Adipocyte (in vitro differentiated cells): Measurements from ENCODE around the gene TRIM29.
"Not testable (repeated sequence)": the region's sequence is repeated elsewhere in the genome, so short reads cannot be mapped to it uniquely, and the experiment has no call there.

Experiments
- DNase-seq: peaks from one replicate; pipeline ENCODE4 v3.0.0-alpha.2; 2015; ENCODE audit warnings: low read depth
- H3K27me3 ChIP-seq: replicated peaks from 2 replicates; pipeline ENCODE4 v1.7.0; 2013; ENCODE audit warnings: mild to moderate bottlenecking, low read length, moderate library complexity; ENCODE audit not compliant: control insufficient read depth, insufficient read depth
- H3K36me3 ChIP-seq: 2 replicates; pipeline ENCODE4 v1.7.0; 2013; ENCODE audit warnings: low read length, mild to moderate bottlenecking, moderate library complexity; ENCODE audit not compliant: control insufficient read depth, insufficient read depth, severe bottlenecking
- H3K4me1 ChIP-seq: 2 replicates; pipeline ENCODE4 v1.7.0; 2013; ENCODE audit warnings: mild to moderate bottlenecking, low read length, moderate library complexity; ENCODE audit not compliant: control insufficient read depth, insufficient read depth
- H3K4me3 ChIP-seq: 2 replicates; pipeline ENCODE4 v1.7.0; 2013; ENCODE audit warnings: mild to moderate bottlenecking, low read length, moderate library complexity
- H3K9ac ChIP-seq: 2 replicates; pipeline ENCODE4 v1.7.0; 2013; ENCODE audit warnings: mild to moderate bottlenecking, low read length, moderate library complexity
- H3K9me3 ChIP-seq: 2 replicates; pipeline ENCODE4 v1.7.0; 2013; ENCODE audit warnings: mild to moderate bottlenecking, low read length, moderate library complexity; ENCODE audit not compliant: control insufficient read depth

TRIM29 gene

DNA sequence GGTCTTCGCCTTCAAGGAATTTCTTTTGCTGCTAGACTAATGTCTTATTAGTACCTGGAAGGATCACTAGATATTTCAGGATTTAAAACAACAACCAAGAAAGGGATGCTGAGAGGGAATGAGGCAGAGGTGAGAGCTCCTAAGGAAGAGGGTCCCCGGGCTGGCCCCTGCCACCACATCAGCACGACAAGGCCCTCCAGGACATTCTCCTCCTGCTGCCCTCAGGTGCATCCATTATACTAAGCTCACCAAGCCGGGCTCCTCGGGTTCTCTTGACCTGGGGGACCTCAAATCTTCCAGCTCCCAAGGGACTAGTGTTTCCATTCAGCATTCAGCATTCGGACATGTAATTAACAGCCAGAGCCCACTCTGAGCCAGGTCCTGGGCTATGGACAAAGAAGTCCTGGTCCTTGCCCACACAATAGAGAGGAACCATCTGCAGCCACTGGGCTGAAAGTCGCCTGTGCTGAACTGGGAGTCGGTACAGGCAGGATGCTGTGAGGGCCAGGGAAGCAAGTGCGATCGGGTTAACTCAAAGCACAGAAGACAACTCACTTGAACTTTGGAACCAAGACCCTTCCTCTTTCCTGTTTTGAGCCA is 43.6 kb upstream of the TRIM29 start:
- Histone ChIP-seq H3K4me3 (no peak overlapping the region), H3K9me3 (no peaks in the 10 kb centered on the region), H3K4me1 (peaks cover 73% of the 10 kb centered on the region), H3K36me3 (no peaks in the 10 kb centered on the region), H3K27me3 (no peaks in the 10 kb centered on the region), H3K9ac (no peak overlapping the region)
- DNase-seq = no peak

DNA sequence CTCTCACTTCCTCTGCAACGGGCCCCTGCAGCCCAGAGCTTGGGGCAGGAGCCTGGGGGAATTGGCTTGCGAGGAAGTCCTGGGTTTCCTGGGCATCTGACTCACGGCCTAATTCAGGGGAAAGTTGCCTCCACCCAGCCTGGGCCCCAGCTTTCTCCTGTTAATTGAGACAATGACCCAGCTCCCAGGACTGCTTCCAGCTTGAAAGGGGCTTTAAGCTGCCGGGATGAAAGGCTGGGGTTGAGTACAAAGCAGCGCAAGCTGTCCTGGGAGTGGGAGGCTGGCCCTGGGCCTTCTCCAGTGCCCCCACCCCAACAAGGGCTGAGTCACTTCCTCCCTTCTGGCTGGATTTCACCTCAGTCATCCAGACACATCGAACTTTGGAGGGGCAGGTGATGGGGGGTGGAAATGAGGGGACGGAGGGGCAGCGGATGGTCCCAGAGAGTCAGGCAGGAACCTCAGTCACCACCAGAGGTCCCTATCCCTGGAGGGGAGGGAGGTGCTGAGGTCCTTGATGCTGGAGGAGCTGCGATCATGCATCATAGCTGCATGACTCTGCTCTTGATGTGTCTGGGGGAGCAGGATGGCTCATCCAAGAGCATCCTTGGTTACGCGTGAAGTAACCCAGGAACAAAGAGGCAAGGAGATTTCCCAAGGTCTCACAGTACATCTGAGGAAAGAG is 42.8 kb upstream of the TRIM29 start:
- no peaks in the 10 kb centered on the region for H3K27me3 ChIP-seq
- H3K9ac ChIP-seq = peak overlapping the region; percentile 48
- H3K4me3 ChIP-seq = no peak overlapping the region
- H3K9me3 ChIP-seq = no peaks in the 10 kb centered on the region
- DNase-seq = peak; percentile 59
- H3K4me1 ChIP-seq = peaks cover 65% of the 10 kb centered on the region
- H3K36me3 ChIP-seq = no peaks in the 10 kb centered on the region

DNA sequence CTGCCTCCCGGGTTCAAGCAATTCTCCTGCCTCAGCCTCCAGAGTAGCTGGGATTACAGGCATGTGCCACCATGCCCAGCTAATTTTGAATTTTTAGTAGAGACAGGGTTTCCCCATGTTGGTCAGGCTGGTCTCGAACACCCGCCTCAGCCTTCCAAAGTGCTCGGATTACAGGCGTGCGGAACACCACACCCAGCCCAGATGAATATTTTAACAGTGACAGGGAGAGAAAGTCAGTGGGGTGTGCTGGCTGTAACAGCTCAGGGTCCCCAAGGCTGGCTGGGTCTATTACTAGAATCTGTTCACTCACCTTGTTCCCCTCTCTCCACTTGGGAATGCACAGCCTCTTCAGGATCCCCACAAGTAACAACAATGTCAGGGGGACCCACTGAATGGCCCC is 42.1 kb upstream of the TRIM29 start:
- H3K4me3 ChIP-seq, H3K27me3 ChIP-seq, H3K36me3 ChIP-seq, H3K9me3 ChIP-seq: not testable (repeated sequence)
- peak; percentile 3 for DNase-seq
- H3K4me1 ChIP-seq = peaks cover 59% of the 10 kb centered on the region
- H3K9ac ChIP-seq = peak overlapping the region; percentile 48

DNA sequence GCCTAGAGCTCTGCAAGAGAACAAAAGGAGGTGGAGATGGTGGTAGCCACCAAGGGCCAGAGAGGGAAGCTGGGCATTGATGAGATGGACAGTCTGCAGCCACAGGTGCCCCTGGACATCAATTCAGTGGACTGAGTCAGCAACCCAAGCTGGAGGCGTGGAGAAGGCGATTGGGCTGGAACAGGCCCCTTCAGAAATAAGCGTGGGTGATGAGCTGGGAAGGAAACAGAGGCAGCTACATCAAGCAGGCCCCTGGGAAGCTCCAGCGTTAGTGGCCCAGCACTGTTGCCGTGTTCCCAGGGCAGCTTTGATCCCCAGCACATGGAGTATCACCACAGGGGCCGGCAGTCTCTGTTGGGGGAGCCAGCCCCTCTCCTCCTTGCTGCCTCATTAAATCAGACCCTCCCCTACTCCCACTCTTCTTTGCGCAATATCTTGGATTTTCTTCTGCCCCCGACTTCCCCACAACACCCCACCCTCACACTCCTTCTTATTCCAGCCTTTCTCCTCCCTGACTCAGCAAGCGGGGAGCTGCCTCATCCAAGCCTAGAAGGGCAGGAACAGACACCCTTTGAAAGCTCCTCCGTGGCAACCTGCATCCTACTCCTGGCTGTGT is 41.3 kb upstream of the TRIM29 start:
- peak overlapping the region; percentile 13 for H3K9ac ChIP-seq
- DNase-seq = no peak
- H3K27me3 ChIP-seq = no peaks in the 10 kb centered on the region
- no peaks in the 10 kb centered on the region for H3K9me3 ChIP-seq
- H3K4me1 ChIP-seq = peaks cover 50% of the 10 kb centered on the region
- H3K36me3 ChIP-seq = no peaks in the 10 kb centered on the region
- no peak overlapping the region for H3K4me3 ChIP-seq

DNA sequence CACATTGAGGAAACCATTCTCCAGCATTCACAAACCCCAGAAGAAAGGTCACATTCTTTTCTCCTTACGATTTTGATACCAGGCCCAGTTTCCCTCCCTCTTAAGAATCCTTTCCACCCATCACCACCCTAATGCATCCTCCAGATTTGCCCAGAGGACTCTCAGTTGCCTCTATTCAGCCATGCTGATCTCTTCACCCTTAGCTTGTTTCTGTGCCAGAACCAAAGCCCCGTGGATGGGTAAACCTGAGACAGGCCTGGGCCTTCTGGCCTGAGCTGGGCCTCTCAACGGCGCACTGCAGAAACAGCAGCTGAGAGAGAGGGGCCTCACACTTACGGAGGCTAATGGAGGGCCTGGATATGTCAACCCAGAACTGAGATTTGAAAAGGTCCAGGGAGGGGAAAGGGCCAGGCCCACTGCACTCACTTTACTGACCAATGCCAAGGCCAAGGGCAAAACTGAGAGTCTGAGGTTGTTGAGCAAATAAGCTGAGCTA is 40.7 kb upstream of the TRIM29 start:
- Histone ChIP-seq H3K27me3 (no peaks in the 10 kb centered on the region), H3K4me1 (peaks cover 45% of the 10 kb centered on the region), H3K36me3 (no peaks in the 10 kb centered on the region), H3K4me3 (no peak overlapping the region), H3K9ac (peak overlapping the region; percentile 13), H3K9me3 (no peaks in the 10 kb centered on the region)
- DNase-seq = peak; percentile 48

DNA sequence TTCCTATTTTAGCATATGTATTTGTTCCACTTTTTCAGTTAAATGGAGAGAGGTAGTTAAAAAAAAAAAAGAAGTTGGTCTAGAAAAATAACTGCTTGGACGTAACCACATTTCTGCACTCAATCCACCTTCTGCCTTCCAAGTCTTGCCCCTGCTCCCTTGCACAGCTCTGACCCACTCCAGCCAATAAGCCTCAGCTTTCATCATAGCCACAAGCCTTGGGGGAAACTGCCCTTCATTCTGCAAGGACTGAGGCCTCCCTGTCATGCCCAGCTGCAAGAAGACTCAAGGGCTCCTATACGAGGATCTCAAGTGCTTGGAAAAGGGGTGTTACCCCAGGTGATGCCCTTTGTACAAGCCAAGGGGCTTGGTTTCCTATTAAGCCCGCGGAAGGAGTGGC is 37.0 kb upstream of the TRIM29 start:
- DNase-seq = no peak
- peaks cover 4% of the 10 kb centered on the region for H3K27me3 ChIP-seq

DNA sequence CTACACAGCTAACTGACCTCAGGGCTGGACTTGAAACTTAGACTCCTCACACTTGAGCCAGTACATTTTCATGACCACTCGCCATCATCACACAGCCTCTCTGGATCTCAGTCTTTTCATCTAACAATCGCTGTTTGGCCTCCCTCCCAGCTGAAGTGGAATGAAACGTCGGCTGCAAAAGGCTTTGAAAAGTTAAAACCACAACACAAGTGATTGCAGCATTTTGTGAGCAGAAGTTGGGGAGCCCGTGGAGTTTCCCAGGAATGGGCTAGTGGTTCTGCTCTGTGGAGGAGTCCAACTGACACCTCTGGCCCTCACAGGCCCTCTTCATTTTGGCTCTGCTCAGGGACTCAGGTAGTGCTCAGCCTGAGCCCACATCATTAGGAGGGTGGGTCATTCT is 35.9 kb upstream of the TRIM29 start:
- Histone ChIP-seq H3K9ac (no peak overlapping the region), H3K27me3 (peaks cover 4% of the 10 kb centered on the region), H3K36me3 (no peaks in the 10 kb centered on the region), H3K4me1 (peaks cover 17% of the 10 kb centered on the region), H3K9me3 (no peaks in the 10 kb centered on the region), H3K4me3 (no peak overlapping the region)
- peak; percentile 5 for DNase-seq

More for the DNA sequence above, 37.0 kb upstream of the TRIM29 start:
- peaks cover 22% of the 10 kb centered on the region for H3K4me1 ChIP-seq
- no peaks in the 10 kb centered on the region for H3K9me3 ChIP-seq
- no peak overlapping the region for H3K9ac ChIP-seq
- H3K4me3 ChIP-seq = no peak overlapping the region
- no peaks in the 10 kb centered on the region for H3K36me3 ChIP-seq

DNA sequence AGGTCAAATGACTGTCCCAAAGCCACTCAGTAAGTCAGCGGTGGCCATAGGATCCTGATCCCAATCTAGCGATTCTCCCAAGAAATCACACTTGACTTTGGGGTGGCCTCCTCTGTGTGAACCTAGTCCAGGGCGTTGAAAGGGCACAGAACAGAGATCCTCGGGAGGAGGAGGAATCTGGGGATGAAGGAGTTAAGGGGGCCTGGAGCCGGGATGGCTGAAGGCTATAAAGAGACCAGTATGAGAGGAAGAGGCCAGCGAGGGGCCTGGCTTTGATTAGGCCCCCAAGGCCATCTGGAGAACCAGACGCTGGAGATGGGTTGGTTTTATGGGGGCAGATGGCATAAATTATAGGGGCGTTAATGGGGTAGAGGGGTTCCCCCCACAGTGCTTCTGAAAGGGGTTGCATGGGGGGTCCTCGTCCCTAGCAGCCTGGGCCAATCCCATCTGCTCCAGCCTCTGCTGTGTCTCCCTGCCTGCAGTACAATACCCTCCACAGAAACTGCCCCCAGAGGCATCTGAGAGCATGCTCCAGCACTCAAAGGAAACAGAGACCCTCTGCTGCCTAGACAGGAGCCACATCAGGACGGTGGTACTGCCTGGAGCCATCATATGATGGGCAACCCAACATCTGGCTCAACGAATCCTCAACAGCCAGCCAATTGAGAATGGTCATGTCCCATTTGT is 35.2 kb upstream of the TRIM29 start:
- Histone ChIP-seq H3K27me3 (peaks cover 10% of the 10 kb centered on the region), H3K9me3 (no peaks in the 10 kb centered on the region), H3K9ac (no peak overlapping the region), H3K4me3 (no peak overlapping the region), H3K36me3 (no peaks in the 10 kb centered on the region), H3K4me1 (peaks cover 10% of the 10 kb centered on the region)
- no peak for DNase-seq

DNA sequence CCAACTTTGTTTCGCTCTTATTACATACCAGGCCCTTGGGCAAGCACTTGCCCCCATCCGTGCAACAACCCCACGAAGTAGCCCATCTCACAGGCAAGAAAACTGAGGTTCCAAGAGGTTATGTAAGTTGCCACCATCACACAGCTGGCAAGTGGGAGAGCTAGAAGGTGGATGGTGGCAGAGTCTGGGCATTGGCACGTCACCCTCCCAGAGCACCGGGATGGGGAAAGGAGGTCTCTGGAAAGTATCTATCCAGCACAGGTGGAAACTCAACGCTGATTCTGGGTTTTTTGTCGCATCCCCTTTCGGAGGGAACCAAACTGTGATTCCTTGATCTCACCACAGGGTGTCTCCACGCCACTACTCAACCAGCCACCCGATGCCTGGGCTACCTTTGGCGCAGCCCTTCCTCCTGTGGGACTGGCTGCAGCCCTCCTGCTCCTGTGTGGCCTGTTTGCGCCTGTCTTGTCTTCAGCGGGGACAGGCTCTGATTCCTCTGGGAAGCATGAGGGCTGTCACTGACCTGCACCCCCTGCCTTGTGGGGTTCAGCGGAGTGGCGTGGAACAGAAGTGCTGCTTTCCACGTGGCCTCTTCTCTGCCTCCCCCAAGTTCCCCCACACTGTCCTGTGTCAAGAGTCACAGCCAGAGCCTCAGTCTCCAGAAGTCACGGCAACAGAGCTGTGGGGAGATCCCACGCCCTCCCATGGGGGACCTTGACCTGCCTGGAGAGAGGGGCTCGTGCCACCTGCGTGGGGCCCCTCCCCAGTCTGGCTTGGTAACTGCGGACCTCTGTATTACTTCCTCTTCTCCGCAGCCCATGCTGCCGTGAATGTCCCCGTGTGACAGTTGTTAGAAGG is 34.4 kb upstream of the TRIM29 start:
- Histone ChIP-seq H3K9me3 (no peaks in the 10 kb centered on the region), H3K27me3 (peaks cover 18% of the 10 kb centered on the region), H3K9ac (no peak overlapping the region)

DNA sequence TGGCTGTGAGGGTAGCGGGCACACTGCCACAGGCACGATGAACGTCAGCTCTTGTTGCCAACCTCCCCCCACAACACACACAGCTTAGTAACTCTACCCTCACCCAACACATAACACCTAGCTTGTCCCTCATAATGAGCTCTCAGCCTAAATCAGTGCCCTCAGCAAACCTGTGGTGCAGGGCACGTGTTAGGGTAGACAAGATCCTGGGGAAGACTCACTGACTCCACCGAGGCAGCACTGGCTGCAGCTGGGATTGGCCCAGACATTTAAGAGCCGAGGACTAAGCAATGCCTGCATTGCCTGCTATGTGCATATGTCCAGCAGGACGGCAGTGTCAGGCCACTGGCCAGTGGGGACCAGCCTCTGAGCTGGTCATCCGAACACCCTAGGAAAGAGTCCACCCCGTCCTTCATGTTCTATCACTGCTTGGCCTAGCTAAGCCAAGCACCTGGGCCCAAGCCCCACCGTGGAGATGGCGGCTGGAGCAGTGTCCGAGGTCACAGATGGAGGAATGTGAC is 32.9 kb upstream of the TRIM29 start:
- H3K27me3 ChIP-seq = peaks cover 25% of the 10 kb centered on the region
- DNase-seq = no peak
- H3K9me3 ChIP-seq = no peaks in the 10 kb centered on the region
- no peak overlapping the region for H3K4me3 ChIP-seq
- peaks cover 9% of the 10 kb centered on the region for H3K4me1 ChIP-seq
- no peaks in the 10 kb centered on the region for H3K36me3 ChIP-seq
- H3K9ac ChIP-seq = no peak overlapping the region

More for the DNA sequence above, 34.4 kb upstream of the TRIM29 start:
- Histone ChIP-seq H3K36me3 (no peaks in the 10 kb centered on the region), H3K4me3 (no peak overlapping the region), H3K4me1 (peaks cover 9% of the 10 kb centered on the region)
- DNase-seq = peak; percentile 88
